ENCODE data around the gene SPEG.

DNA sequence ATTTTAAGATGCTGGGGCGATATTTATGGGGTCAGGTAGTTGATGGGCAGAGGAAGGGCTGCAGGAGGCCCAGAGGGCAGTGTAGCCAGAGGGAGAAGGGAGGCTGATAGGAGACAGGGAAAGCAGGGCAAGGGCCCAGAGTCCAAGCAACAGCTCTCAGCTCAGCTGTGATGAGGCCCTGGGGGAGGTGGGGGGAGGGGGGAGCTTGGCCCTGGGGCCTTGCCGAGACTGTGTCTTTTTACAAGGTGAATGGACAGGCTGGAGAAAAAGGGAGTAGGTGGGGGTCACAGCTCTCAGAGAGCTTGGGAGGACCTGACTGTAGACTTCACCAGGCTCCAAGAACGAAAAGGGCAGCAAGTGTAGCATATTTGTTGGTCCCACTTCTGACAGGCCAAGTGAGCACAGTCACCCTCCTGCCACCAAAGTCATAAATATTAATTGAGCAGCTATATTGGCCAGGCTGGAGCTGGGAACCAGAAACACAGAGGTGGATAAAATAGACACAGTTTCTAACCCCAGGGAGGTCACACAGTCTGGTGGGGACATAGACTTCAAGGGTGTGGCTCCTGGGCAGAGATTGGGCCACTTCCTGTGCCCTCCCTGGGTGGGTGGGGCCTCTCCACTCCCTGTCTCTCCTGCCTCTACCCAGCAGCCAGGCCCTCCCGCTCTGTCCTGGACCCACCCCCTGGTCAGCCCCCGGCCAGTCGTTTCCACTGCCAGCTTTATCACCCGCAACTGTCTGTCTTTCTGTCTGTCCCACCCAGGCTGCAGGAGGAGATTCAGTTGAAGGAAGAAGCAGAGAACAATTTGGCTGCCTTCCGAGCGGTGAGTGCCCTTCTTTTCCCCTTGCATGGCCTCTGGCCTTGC lies 15.1 kb upstream of the SPEG start:
- TF ChIP-seq, protein P1, sequence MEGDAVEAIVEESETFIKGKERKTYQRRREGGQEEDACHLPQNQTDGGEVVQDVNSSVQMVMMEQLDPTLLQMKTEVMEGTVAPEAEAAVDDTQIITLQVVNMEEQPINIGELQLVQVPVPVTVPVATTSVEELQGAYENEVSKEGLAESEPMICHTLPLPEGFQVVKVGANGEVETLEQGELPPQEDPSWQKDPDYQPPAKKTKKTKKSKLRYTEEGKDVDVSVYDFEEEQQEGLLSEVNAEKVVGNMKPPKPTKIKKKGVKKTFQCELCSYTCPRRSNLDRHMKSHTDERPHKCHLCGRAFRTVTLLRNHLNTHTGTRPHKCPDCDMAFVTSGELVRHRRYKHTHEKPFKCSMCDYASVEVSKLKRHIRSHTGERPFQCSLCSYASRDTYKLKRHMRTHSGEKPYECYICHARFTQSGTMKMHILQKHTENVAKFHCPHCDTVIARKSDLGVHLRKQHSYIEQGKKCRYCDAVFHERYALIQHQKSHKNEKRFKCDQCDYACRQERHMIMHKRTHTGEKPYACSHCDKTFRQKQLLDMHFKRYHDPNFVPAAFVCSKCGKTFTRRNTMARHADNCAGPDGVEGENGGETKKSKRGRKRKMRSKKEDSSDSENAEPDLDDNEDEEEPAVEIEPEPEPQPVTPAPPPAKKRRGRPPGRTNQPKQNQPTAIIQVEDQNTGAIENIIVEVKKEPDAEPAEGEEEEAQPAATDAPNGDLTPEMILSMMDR (IDR thresholded peaks at IDR 0.05), result no peak
- TF ChIP-seq EZH2 (IDR thresholded peaks at IDR 0.05), result no peak

Data from neural progenitor cell (in vitro differentiated cells).